Myocyte (in vitro differentiated cells): ENCODE measurements around the gene AHCYL1. TPM values are rescaled to one million over a fixed set of nuclear protein-coding genes. Genes with fewer than 3 reads are reported as not detected.

Source experiments
- DNase-seq: peaks from one replicate; pipeline ENCODE4 v3.0.0-alpha.2; 2012; ENCODE audit warnings: low read depth
- total RNA-seq: library from RNA; depleted of rRNA; stranded (reverse); fragments of >200 nt; gene quantifications from 2 replicates; pipeline ENCODE4 v1.2.3, GENCODE V29; 2014

The AHCYL1 gene
- total RNA-seq, 1 donor from 2014 or later, result 41.5 TPM

- DNase-seq, result no peak
Observed at GRCh38 chr1:110059133-110059863, 74.7 kb downstream of the AHCYL1 start.

- no peak for DNase-seq
Observed at GRCh38 chr1:110060034-110060661, 75.6 kb downstream of the AHCYL1 start.

- DNase-seq, result no peak
Observed at GRCh38 chr1:110060662-110061060, 76.1 kb downstream of the AHCYL1 start.

GRCh38 chr1:110061341-110061740 is 76.8 kb downstream of the AHCYL1 start:
- DNase-seq, result no peak

GRCh38 chr1:110062612-110063011 is 78.0 kb downstream of the AHCYL1 start:
- DNase-seq, result no peak

GRCh38 chr1:110063781-110064180 is 79.2 kb downstream of the AHCYL1 start:
- no peak for DNase-seq

GRCh38 chr1:110064576-110065337 is 80.2 kb downstream of the AHCYL1 start:
- no peak for DNase-seq

- DNase-seq, result no peak
Observed at GRCh38 chr1:110065841-110066240, 81.3 kb downstream of the AHCYL1 start.

GRCh38 chr1:110067479-110067892 is 82.9 kb downstream of the AHCYL1 start:
- DNase-seq, result no peak

- DNase-seq, result no peak
Observed at GRCh38 chr1:110067893-110068645, 83.5 kb downstream of the AHCYL1 start.

GRCh38 chr1:110068646-110069403 is 84.3 kb downstream of the AHCYL1 start:
- DNase-seq, result no peak

GRCh38 chr1:110069404-110070281 is 85.1 kb downstream of the AHCYL1 start:
- no peak for DNase-seq

GRCh38 chr1:110070282-110070669 is 85.7 kb downstream of the AHCYL1 start:
- no peak for DNase-seq

GRCh38 chr1:110070671-110071242 is 86.2 kb downstream of the AHCYL1 start, which contains the start of gene ALX3:
ALX3 (minus strand) TSS chr1:110070672; CDS start chr1:110070612, 60 bp downstream.
- DNase-seq, result no peak

Other genes with a start within 250 kb of the AHCYL1 start
- gene GSTM3, start 243.7 kb upstream of the AHCYL1 start, total RNA-seq, result 11.5 and 20.6 TPM in 2 replicates
- gene EPS8L3, start 220.8 kb upstream of the AHCYL1 start, total RNA-seq, result not detected in 2 replicates
- gene CSF1, start 73.9 kb upstream of the AHCYL1 start, total RNA-seq, result 33.8 and 34.9 TPM in 2 replicates
- gene STRIP1, start 49.9 kb downstream of the AHCYL1 start, total RNA-seq, result 50.9 and 53.1 TPM in 2 replicates
- not detected in 2 replicates for gene ALX3, start 85.9 kb downstream of the AHCYL1 start, total RNA-seq
- not detected in 2 replicates for gene UBL4B, start 127.7 kb downstream of the AHCYL1 start, total RNA-seq
- gene SLC6A17, start 165.7 kb downstream of the AHCYL1 start, total RNA-seq, result 0.37 and 0.47 TPM in 2 replicates
- gene KCNC4, start 225.5 kb downstream of the AHCYL1 start, total RNA-seq, result 3.6 and 9.5 TPM in 2 replicates